Stomach (tissue), 9 donors: ENCODE results near the gene ADAMTSL3. TPM values are rescaled to one million over a fixed set of nuclear protein-coding genes. Genes with fewer than 3 reads are reported as not detected.
A peak's percentile ranks its signal among the peaks of the same experiment; 100 is the strongest.
"Not testable (repeated sequence)": the region's sequence is repeated elsewhere in the genome, so short reads cannot be mapped to it uniquely, and the experiment has no call there.

Source experiments
- DNase-seq, 2 donors: peaks; one replicate each; pipeline versions ENCODE4 v3.0.0 to v3.0.0-alpha.2; 2013 to 2019
- H3K27ac ChIP-seq, 5 donors: fragments of 200-600 bp in 4 of 5; sonication (generic) in 4 of 5; one replicate each; pipeline ENCODE4 v1.5.1; 2013 to 2019; ENCODE audit warnings: mild to moderate bottlenecking in 1 of 5, moderate library complexity in 1 of 5
- H3K27me3 ChIP-seq, 3 donors: fragments of 200-600 bp; sonication (generic); one replicate each; pipeline ENCODE4 v1.5.1; 2017 to 2019; ENCODE audit warnings: mixed run types in 1 of 3
- H3K36me3 ChIP-seq, 4 donors: fragments of 200-600 bp; sonication (generic); 1 replicate in 3 of 4; 2 replicates in 1 of 4; pipeline ENCODE4 v1.5.1; 2016 to 2019
- H3K4me1 ChIP-seq, 4 donors: fragments of 200-600 bp; sonication (generic); one replicate each; pipeline ENCODE4 v1.5.1; 2016 to 2019
- H3K4me3 ChIP-seq, 4 donors: fragments of 200-600 bp; sonication (generic) in 3 of 4; one replicate each; pipeline ENCODE4 v1.5.1; 2016 to 2019; ENCODE audit warnings: mild to moderate bottlenecking in 1 of 4
- H3K9me3 ChIP-seq, 4 donors: fragments of 200-600 bp; sonication (generic); one replicate each; pipeline ENCODE4 v1.5.1; 2016 to 2019
- EP300 ChIP-seq: sonication (generic); formaldehyde crosslinking; IDR thresholded peaks from one replicate; pipeline ENCODE4 v1.6.1; 2017; ENCODE audit warnings: antibody characterized with exemption
- POLR2A ChIP-seq, 4 donors: fragments of 450-650 bp; IDR thresholded peaks; one replicate each; pipeline ENCODE4 v1.6.1; 2016; ENCODE audit warnings: antibody characterized with exemption in 4 of 4, control low read depth in 2 of 4, mild to moderate bottlenecking in 1 of 4, moderate library complexity in 1 of 4
- POLR2AphosphoS5 ChIP-seq, 3 donors: sonication (generic); formaldehyde crosslinking; IDR thresholded peaks; one replicate each; pipeline ENCODE4 v1.6.1; 2016; ENCODE audit warnings: antibody characterized with exemption in 3 of 3
- WGBS, 5 donors: extraction: QIAGEN DNeasy Blood & Tissue Kit in 3 of 5; methylation state at CpG; one replicate each; pipeline versions ENCODE4 v1.1.5 to v1.1.7; 2013 to 2018; 5-methylcytosine and 5-hydroxymethylcytosine counted together
- intact Hi-C: fragments of 100-400 bp; cut with DNase I; formaldehyde crosslinking; loops from one replicate; pipeline ENCODE4 v1.15.1; 2023; ENCODE audit warnings: low total_unique reads
- polyA plus RNA-seq, 3 donors: library from polyadenylated mRNA; stranded (reverse); fragments of 200-250 nt; gene quantifications; one replicate each; pipeline ENCODE4 v1.2.3, GENCODE V29; 2013
- total RNA-seq, 5 donors: library from RNA; depleted of rRNA; stranded (reverse); fragments of >200 nt; gene quantifications; one replicate each; pipeline versions ENCODE4 v1.1.0 to v1.2.3, GENCODE V29; 2014 to 2016
- TF ChIP-seq, protein P1 (sequence below), 7 experiments: fragments of 450-650 bp in 4 of 7; fragments of 200-600 bp in 3 of 7; sonication (generic) in 3 of 7; IDR thresholded peaks; one replicate each; pipeline ENCODE4 v1.5.1; 2016 to 2019; ENCODE audit warnings: antibody characterized with exemption in 7 of 7, control low read depth in 2 of 7, mild to moderate bottlenecking in 1 of 7
- donor health status: healthy with polysubstance abuse.
- donor health status: Bipolar disorder and iron deficiency.
- donor health status: healthy.

The ADAMTSL3 gene
- total and polyA plus RNA-seq, 8 donors, result 1.1 to 54.9 (median 6.0) TPM

DNA sequence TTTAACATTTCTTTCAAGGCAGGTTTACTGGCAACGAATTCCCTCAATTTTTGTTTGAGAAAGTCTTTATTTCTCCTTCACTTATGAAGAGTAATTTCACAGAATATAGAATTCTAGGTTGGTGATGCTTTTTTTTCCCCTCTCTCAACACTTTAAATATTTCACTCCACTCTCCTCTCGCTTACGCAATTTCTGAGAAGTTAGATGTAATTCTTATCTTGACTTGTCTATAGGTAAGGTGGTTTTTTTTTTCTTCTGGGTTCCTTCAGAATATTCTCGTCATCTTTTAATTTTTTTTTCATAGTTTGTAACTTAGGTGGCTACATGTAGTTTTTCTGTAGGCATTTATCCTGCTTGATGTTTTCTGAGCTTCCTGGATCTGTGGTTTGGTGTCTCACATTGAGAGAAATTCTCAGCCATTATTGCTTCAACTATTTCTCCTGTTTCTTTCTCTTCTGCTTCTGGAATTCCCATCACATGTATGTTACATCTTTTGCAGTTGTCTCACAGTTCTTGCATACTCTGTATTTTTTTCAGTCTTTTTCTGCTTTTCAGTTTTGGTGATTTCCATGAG is 392.2 kb downstream of the ADAMTSL3 start:
- H3K36me3 ChIP-seq, result peaks cover 0 to 7% (median 0%) of the 10 kb centered on the region in 4 donors
- no peak for TF ChIP-seq EP300
- TF ChIP-seq, protein P1, sequence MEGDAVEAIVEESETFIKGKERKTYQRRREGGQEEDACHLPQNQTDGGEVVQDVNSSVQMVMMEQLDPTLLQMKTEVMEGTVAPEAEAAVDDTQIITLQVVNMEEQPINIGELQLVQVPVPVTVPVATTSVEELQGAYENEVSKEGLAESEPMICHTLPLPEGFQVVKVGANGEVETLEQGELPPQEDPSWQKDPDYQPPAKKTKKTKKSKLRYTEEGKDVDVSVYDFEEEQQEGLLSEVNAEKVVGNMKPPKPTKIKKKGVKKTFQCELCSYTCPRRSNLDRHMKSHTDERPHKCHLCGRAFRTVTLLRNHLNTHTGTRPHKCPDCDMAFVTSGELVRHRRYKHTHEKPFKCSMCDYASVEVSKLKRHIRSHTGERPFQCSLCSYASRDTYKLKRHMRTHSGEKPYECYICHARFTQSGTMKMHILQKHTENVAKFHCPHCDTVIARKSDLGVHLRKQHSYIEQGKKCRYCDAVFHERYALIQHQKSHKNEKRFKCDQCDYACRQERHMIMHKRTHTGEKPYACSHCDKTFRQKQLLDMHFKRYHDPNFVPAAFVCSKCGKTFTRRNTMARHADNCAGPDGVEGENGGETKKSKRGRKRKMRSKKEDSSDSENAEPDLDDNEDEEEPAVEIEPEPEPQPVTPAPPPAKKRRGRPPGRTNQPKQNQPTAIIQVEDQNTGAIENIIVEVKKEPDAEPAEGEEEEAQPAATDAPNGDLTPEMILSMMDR (IDR thresholded peaks at IDR 0.05), result no peak
- TF ChIP-seq POLR2AphosphoS5 (IDR thresholded peaks at IDR 0.05), result no peak
- TF ChIP-seq POLR2A (IDR thresholded peaks at IDR 0.05), result no peak
- no peak overlapping the region for H3K27ac ChIP-seq
- no peaks in the 10 kb centered on the region for H3K27me3 ChIP-seq
- no peak for DNase-seq
- H3K4me3 ChIP-seq, result no peak overlapping the region
- H3K9me3 ChIP-seq, result peaks cover 0 to 18% (median 12%) of the 10 kb centered on the region in 4 donors
- intact Hi-C loops, result no loop called here
- 82 to 87% (median 83%) methylated on average over 4 of the region's 4 CpGs for WGBS, 5 donors
- no peaks in the 10 kb centered on the region for H3K4me1 ChIP-seq

DNA sequence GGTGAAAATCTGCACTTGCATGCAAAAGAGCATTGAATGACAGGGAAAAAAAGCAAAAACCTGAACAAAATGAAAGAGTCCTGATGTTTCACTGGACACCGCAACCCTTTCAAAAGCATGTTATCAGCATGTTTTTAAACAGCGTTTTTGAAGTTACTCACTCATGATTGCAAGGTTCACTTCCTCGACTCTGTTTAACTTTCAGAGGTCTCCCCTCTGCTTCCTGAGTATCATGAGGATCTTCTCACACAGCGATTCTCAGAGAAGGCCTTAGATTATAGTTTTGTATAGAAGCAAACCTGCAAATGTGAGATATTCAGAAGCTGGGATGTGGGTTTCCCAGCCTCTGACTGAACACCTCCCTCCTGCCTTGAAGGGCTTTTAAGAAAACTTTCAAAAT is 395.6 kb downstream of the ADAMTSL3 start:
- H3K9me3 ChIP-seq, result peaks cover 0 to 18% (median 12%) of the 10 kb centered on the region in 4 donors
- DNase-seq, H3K36me3 ChIP-seq, H3K27me3 ChIP-seq, H3K4me1 ChIP-seq, intact Hi-C loops, H3K4me3 ChIP-seq, H3K27ac ChIP-seq: not testable (repeated sequence)
- WGBS, 5 donors, result 34 to 46% (median 41%) methylated on average over 4 of the region's 4 CpGs

DNA sequence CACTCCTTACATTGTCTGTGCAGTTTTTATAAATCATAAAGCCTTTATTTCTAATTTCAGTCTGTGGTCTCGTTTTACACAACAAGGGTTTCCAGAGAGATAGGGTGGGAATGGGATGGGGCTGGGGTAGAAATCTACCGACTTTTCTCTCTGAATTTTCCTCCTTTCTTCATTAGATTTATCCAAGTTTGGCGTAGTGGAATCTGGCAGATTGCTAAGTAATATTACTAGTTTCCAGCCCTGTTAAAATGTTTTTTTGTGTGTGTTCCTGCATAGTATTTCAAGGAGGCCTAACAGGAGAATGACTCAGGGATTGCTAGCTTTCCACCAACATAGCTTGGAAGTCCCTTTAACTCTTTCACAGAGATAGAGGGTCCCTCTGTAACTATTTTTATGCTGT is 396.2 kb downstream of the ADAMTSL3 start:
- H3K27ac ChIP-seq, result no peak overlapping the region
- WGBS, 5 donors, result 66 to 77% (median 76%) methylated on average over 3 of the region's 3 CpGs
- H3K27me3 ChIP-seq, result no peaks in the 10 kb centered on the region
- TF ChIP-seq POLR2AphosphoS5 (IDR thresholded peaks at IDR 0.05), result no peak
- TF ChIP-seq POLR2A (IDR thresholded peaks at IDR 0.05), result no peak
- no peak for TF ChIP-seq EP300
- TF ChIP-seq, protein P1 (IDR thresholded peaks at IDR 0.05), result no peak
- DNase-seq, result no peak
- H3K4me1 ChIP-seq, result no peaks in the 10 kb centered on the region
- no peaks in the 10 kb centered on the region for H3K36me3 ChIP-seq
- intact Hi-C loops, result no loop called here
- H3K9me3 ChIP-seq, result peaks cover 0 to 18% (median 12%) of the 10 kb centered on the region in 4 donors
- no peak overlapping the region for H3K4me3 ChIP-seq

DNA sequence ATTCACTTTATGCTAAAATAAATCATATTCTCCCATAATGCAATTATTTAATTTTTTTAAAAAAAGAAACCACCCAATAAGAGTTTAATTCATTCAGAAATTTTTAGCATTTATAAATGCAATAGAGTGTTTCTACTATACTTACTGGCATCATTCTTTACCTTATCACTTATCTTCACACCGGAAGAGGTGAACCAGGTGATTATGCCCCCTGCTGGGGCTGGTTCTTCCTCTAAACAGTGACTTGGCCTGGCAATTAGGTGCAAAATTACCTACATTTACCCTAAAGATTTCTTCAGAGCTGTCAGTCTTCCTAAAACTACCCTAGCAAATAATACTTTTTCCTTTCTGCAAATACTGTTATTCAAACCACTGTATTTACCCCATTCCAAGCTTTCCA is 397.2 kb downstream of the ADAMTSL3 start:
- H3K27me3 ChIP-seq, intact Hi-C loops, DNase-seq, H3K4me3 ChIP-seq, H3K4me1 ChIP-seq, H3K36me3 ChIP-seq, H3K27ac ChIP-seq: not testable (repeated sequence)
- WGBS, 5 donors, result 29 to 57% methylated on average over 1 of the region's 1 CpG; no CpG with 5 or more reads in 3 of the 5 donors
- H3K9me3 ChIP-seq, result peaks cover 0 to 12% (median 6%) of the 10 kb centered on the region in 4 donors

DNA sequence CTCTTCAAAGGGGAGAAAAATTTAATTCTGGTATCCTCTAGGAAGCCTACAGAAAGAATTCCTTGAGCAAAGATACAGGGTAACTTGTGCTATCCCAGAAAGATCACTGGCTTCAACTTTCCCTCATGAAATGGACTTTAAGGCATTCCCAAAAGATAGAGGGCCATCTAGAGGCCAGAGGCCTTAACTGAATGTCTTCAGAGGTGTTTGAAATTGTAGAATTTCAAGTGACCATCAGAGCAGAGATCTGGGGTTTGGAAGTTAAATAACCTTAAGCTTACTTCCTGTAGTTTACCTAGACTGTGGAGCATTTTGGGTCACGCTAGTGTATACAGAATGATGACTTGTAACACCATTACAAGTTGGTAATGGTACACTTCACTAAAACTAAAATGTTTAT is 400.6 kb downstream of the ADAMTSL3 start:
- H3K4me1 ChIP-seq, H3K27me3 ChIP-seq, DNase-seq, H3K4me3 ChIP-seq, H3K27ac ChIP-seq, intact Hi-C loops, H3K36me3 ChIP-seq: not testable (repeated sequence)
- 17 to 26% (median 21%) methylated on average over 1 of the region's 1 CpG for WGBS, 5 donors
- peaks cover 0 to 23% (median 15%) of the 10 kb centered on the region in 4 donors for H3K9me3 ChIP-seq

DNA sequence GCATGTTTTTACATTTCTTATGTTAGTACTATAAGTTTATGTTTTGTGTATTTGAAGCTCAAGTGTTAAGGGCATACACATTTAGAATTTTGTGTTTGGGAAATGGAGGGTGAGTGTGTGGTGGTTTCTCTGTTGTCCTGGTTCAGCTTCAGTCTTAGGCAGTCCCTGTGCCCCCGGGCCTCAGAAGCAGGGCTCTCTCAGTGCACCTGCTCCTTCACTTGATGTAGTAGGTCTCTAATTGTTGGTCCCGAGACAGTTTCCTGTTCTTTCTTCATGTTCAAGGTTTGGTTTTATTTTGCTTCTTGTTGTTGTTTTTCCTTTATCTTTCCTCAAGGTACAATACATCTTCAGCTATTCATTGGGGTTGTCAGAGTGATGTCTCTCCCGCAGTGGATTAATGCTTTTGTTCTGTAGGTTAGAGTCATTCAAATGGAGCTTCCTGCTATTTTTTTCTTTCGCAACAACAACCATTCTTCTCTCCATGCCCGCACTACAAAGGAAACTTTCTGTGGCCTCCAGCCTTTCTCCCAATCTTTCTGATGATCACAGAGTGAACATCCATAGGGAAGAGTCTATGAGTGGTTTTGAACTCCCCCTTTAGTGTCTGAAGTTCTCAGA is 403.9 kb downstream of the ADAMTSL3 start:
- no peaks in the 10 kb centered on the region for H3K4me1 ChIP-seq
- peaks cover 0 to 25% (median 19%) of the 10 kb centered on the region in 4 donors for H3K9me3 ChIP-seq
- intact Hi-C loops, result no loop called here
- H3K4me3 ChIP-seq, result no peak overlapping the region
- no peak overlapping the region for H3K27ac ChIP-seq
- 73 to 90% (median 82%) methylated on average over 5 of the region's 5 CpGs for WGBS, 5 donors
- DNase-seq, result no peak
- TF ChIP-seq, protein P1 (IDR thresholded peaks at IDR 0.05), result no peak
- TF ChIP-seq POLR2AphosphoS5 (IDR thresholded peaks at IDR 0.05) (no peak), EP300 (no peak), POLR2A (IDR thresholded peaks at IDR 0.05) (no peak)
- H3K27me3 ChIP-seq, result no peaks in the 10 kb centered on the region
- no peaks in the 10 kb centered on the region for H3K36me3 ChIP-seq

DNA sequence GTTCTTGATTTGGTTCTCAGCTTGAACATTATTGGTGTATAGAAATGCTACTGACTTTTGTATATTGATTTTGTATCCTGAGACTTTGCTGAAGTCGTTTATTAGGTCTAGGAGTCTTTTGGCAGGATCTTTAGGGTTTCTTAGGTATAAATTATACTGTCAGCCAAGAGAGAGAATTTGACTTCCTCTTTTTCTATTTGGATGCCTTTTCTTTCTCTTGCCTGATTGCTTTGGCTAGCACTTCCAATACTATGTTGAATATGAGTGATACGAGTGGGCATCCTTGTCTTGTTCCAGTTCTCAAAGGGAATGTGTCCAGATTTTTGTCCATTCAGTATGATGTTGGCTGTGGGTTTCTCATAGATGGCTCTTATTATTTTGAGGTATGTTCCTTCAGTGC is 409.8 kb downstream of the ADAMTSL3 start:
- H3K4me3 ChIP-seq, H3K27ac ChIP-seq, H3K36me3 ChIP-seq, H3K27me3 ChIP-seq, H3K4me1 ChIP-seq, DNase-seq, intact Hi-C loops: not testable (repeated sequence)
- WGBS, 5 donors, result 54 to 69% (median 63%) methylated on average over 2 of the region's 2 CpGs
- peaks cover 0 to 27% (median 16%) of the 10 kb centered on the region in 4 donors for H3K9me3 ChIP-seq

DNA sequence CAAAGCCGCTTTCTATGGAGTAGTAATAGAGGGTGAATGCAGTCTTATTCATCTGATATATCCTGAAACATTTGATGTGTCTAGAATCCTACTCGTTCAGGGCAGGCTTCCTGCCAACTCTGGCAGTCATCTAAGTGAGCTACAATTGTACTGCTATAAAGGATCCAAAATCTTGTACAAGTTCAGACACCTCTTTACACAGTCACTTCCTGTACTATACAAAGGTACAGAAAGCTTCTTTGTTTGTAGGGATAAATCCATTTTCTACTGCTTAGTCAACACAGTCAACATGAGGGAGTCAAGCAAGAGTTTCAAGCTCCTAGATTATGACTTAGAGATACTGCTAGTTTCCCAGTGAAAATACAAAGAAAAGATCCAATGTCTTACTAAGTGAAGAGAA is 414.8 kb downstream of the ADAMTSL3 start:
- H3K27ac ChIP-seq, H3K36me3 ChIP-seq, intact Hi-C loops, H3K4me3 ChIP-seq, H3K4me1 ChIP-seq, H3K27me3 ChIP-seq: not testable (repeated sequence)
- peaks cover 0 to 15% (median 3%) of the 10 kb centered on the region in 4 donors for H3K9me3 ChIP-seq
- DNase-seq, result peak in 1 of 2 donors; percentile 5
- WGBS, 5 donors, result 45 to 59% (median 49%) methylated on average over 2 of the region's 2 CpGs
